HPDE6-E6E7 (cell line): ENCODE measurements around the gene POMT2.

Source experiments
- DNase-seq: peaks from one replicate; pipeline ENCODE4 v3.0.0; 2011; ENCODE audit warnings: missing footprints; ENCODE audit errors: extremely low spot score

The POMT2 gene

GRCh38 chr14:77266336-77266735, 54.3 kb downstream of the POMT2 start:
- DNase-seq = no peak

GRCh38 chr14:77265561-77266335, 54.9 kb downstream of the POMT2 start:
- DNase-seq = no peak

GRCh38 chr14:77265187-77265515, 55.5 kb downstream of the POMT2 start:
- DNase-seq = no peak

- DNase-seq = no peak
Observed at GRCh38 chr14:77264466-77265186, 56.1 kb downstream of the POMT2 start.

GRCh38 chr14:77260631-77261030, 60.1 kb downstream of the POMT2 start:
- no peak for DNase-seq

- no peak for DNase-seq
Observed at GRCh38 chr14:77260199-77260598, 60.5 kb downstream of the POMT2 start.

- DNase-seq = no peak
Observed at GRCh38 chr14:77259025-77259715, 61.5 kb downstream of the POMT2 start.

GRCh38 chr14:77258566-77258965, 62.1 kb downstream of the POMT2 start:
- DNase-seq = no peak

GRCh38 chr14:77257700-77258099, 63.0 kb downstream of the POMT2 start:
- no peak for DNase-seq

- DNase-seq = no peak
Observed at GRCh38 chr14:77256694-77257093, 64.0 kb downstream of the POMT2 start.

GRCh38 chr14:77253333-77254190, 67.1 kb downstream of the POMT2 start:
- DNase-seq = no peak

GRCh38 chr14:77251870-77252269, 68.8 kb downstream of the POMT2 start:
- DNase-seq = no peak

- no peak for DNase-seq
Observed at GRCh38 chr14:77250927-77251326, 69.8 kb downstream of the POMT2 start.

- DNase-seq = no peak
Observed at GRCh38 chr14:77249286-77249685, 71.4 kb downstream of the POMT2 start.

GRCh38 chr14:77248666-77249065, 72.0 kb downstream of the POMT2 start:
- no peak for DNase-seq

GRCh38 chr14:77246784-77247183, 73.9 kb downstream of the POMT2 start:
- DNase-seq = no peak

GRCh38 chr14:77245820-77246219, 74.9 kb downstream of the POMT2 start:
- no peak for DNase-seq

- DNase-seq = no peak
Observed at GRCh38 chr14:77243853-77244252, 76.8 kb downstream of the POMT2 start.

- DNase-seq = no peak
Observed at GRCh38 chr14:77242752-77243151, 77.9 kb downstream of the POMT2 start.

GRCh38 chr14:77241955-77242354, 78.7 kb downstream of the POMT2 start:
- no peak for DNase-seq

GRCh38 chr14:77240336-77240915, 80.3 kb downstream of the POMT2 start:
- DNase-seq = no peak
